Activated CD4-positive, alpha-beta T cell treated with anti-CD3 and anti-CD28 coated beads for 24 hours (primary cell): ENCODE data around the gene ENTPD2.
A peak's percentile ranks its signal among the peaks of the same experiment; 100 is the strongest.

Source experiments
- DNase-seq, 2 donors: peaks; one replicate each; pipeline ENCODE4 v3.0.0-alpha.2; 2020; ENCODE audit warnings: low read depth in 2 of 2

Gene ENTPD2

DNA sequence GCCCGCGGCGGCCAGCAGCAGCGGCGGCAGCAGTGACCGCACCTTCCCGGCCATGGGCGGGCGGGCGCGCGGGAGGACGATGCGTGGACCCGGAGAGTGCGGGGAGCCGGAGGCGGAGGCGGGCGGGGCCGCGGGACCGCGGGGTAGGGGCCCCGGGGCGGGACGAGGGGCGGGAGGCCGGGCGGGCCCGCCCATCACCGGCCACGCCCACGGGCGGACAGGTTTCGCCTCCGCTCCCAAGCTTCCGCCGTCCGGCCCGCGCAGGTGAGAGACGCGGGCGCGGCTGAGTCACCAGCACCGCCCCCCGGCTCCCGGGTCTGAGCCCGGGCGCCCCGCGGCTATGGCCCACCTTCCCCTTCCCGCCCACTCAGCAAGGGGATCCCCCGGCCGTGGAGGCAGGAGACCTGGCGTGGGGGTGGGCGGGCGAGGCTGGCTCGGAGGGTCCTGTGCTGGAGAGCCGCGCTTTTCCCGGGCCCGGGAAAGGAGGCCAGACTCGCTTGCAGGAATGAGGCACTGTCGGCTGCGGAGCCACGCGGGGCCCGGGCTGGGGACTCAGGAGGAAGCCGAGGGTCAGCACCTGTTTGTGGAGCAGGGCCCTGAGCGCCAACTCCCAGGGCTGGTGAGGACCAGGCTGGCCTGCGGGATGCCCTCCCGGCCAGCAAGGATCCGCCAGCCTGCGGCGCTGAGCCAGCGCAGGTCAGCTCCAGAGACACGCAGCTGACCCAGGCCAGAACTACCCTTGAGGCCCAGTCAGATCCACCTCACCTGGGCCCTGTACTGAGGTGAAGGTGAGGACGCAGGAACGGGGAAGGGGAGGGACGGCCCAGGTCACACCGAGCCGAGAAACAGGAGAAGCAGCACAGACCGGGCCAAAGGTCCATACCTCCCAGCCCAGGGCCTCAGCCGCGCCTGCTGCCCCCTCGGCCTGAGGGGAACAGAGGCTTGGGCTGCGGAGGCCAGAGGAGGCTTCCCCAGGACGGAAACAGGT lies at the start of gene ENTPD2:
ENTPD2 (minus strand) TSS at position 118 of the 988 bp plus-strand sequence; CDS start at position 54, 64 bp downstream.
- no peak for DNase-seq

DNA sequence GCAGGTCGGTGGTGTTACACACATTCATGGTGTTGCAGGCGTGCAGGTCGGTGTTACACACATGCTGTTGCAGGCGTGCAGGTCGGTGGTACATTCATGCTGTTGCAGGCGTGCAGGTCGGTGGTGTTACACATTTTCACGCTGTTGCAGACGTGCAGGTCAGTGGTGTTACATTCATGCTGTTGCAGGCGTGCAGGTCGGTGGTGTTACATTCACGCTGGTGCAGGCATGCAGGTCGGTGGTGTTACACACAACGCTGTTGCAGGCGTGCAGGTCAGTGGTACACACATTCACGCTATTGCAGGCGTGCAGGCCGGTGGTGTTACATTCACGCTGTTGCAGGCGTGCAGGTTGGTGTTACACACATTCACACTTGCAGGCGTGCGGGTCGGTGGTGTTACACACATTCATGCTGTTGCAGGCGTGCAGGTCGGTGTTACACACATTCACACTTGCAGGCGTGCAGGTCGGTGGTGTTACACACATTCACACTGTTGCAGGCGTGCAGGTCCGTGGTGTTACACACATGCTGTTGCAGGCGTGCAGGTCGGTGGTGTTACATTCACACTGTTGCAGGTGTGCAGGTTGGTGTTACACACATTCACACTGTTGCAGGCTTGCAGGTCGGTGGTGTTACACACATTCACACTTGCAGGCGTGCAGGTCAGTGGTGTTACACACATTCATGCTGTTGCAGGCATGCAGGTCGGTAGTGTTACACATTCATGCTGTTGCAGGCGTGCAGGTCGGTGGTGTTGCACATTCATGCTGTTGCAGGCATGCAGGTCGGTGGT lies 49.5 kb upstream of the ENTPD2 start:
- DNase-seq, result no peak

DNA sequence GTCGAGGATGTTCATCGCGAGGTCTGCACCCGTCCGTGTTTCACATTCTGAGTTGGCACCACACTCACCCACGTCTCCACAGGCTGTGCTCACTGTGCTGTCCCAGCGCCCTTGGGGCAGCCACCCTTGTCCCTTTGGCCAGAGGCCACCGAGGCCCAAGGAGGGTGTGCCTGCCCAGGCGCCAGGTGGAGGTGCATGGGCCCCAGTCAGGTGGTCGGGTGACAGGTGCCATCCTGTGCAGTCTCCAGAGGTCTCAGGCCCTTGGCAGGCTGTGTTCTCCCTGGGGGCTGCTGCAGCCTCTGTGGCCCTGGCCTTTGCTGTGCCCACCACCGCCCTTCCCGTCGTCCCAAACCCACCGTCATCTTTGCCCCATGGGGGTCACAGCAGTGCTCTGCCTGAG lies 45.4 kb upstream of the ENTPD2 start:
- DNase-seq, result no peak

DNA sequence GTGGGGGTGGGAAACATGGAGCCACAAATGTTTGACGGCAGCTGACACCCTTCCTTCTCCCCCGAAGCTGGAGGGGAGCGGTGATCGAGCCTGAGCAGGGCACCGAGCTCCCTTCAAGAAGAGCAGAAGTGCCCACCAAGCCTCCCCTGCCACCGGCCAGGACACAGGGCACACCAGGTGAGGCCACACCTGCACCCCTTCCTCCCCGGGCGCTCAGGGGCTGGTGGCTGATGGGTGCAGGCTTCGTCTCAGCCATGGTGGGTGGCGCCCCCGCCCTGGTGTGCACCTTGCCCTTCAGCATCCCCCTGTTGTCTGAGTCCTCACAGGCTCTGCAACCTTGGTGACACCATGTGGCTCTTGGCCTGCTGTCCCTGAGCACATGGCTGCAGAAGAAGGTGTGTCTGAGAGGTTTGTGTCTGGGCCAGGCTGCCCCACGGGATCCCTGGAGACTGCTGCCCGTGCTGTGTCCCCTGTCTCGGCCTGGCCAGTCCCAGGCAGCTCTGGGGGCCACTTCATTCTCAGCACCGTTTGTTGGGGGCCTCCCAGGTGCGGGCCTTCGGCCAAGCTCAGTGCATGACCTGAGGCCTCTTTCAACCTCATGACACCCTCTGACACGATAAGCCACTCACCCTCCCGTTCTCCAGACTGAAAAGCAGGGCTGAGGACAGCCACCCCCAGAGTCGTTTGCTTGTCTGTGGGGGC lies 44.1 kb upstream of the ENTPD2 start:
- no peak for DNase-seq

DNA sequence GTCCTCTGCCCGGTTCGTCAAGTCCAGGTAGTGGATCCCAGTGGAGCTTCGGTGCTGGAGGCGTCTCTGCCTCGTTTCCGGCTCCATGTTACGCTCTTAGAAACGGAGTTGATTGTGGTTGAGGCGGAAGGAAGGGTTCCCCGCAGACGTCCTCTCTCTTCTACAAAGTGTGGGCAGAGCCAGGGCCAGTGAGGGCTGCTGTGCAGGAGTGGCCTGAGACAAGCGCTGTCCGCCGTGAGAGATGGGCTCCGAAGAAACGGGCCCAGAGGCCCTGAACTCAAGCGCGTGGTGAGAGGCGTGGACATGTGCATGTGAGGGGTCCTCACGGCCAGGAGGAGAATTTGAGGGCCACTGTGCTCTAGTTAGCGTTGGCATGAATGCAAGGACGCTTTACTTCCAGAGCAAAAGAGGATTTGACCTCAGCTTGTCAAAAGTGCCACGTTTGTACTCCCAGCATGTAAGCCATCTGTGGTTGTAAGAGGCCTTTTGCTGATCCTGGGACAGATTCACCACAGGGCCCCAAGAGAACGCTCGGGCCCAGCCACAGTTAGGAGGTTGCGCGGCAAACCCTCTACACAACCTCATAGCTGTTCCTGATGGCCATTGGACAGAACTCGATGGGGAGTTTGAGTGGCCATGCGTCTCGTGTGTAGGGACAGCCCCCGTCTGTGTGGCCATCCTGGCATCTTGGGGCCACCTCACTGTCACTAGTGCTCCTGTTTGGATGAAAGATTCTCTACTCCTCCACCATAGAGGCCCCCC lies 43.1 kb upstream of the ENTPD2 start:
- no peak for DNase-seq

DNA sequence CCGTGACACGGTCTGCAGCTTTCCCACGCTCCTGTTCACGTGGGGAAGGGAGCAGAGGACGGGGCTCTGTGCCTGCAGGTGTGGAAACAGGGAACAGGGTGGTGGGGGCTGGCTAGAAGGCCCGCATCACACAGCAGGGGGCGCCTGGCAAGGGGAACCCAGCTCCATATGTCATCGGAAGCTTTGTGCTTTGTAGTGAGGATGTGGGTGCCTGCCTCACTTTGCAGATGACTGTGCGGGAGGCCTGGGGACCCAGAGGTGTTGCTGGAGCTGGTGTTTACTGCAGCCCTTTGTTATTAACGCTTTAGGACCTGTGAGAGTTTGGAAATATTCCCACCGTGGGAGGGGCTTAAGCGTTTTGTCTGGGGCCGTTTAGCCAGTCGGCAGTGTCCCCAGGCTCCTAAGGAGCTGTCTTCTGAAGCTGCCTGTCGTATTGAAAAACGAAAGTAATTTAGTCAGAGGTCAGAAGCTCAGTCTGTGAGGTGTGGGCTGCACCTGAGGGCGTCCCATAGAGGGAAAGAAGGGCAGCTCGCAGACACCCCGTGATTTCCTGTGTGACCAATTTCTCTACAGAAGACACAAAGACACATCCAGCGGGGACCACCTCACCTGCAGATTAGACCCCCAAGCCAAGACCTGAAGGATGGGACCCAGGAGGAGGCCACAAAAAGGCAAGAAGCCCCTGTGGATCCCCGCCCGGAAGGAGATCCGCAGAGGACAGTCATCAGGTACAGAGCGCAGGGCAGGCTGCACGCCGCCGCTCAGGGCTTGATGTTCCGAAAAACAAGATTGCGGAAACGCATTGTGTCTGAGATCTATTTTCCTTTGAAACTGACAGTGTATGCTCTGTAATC lies 42.0 kb upstream of the ENTPD2 start:
- peak; percentile 71 to 79 for DNase-seq

DNA sequence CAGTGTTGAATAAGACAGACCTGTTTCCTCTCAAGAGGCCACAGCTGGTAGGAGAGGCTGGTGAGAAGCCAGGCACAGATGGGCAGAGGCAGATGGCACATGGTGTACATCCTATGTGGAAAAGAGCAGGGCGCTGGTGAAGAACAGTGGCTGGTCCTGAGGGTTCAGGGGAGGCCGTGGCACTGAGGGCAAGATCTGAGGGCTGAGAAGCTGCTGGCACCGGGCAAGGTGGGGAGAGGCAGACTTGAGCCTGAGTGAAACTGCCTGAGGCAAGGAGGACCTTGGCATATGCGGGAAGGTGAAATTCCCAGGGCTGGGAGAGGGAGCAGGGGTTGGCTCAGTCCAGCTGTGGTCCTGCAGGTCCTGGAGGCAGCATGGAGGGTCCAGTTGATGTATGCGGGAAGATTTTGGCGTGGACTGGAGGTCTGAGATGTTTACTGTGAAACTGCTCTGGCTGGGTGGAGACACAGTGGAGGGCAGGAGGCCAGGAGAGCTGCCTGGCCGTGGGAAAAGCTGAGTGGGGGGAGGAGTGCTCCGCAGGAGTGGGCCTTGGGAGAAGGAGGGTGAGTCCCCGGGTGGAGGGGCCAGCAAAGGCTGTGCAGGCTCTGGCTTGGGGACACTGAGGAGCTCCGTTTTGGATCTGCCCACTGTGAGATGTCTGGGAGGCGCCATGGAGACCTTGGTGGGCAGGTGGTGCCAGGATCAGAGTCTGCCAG lies 35.5 kb upstream of the ENTPD2 start:
- DNase-seq, result no peak

DNA sequence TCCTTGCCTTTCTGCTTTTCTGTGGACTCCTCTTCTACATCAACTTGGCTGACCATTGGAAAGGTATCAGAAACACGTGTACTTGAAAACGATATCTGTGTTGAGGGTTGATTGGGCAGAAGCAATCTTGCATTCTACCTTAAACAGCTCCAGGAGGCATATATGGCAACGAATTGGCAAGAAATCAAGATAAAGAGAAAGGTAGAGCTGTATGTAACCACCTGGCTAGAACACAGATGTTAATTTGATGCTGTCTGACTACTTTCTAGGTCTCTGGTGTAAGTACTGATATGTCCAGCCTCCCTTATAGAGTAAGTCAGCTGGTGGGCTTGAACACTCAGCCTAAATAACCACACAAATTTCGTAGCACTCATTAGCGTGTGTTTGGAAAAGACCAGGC lies 34.3 kb upstream of the ENTPD2 start:
- DNase-seq, result no peak

DNA sequence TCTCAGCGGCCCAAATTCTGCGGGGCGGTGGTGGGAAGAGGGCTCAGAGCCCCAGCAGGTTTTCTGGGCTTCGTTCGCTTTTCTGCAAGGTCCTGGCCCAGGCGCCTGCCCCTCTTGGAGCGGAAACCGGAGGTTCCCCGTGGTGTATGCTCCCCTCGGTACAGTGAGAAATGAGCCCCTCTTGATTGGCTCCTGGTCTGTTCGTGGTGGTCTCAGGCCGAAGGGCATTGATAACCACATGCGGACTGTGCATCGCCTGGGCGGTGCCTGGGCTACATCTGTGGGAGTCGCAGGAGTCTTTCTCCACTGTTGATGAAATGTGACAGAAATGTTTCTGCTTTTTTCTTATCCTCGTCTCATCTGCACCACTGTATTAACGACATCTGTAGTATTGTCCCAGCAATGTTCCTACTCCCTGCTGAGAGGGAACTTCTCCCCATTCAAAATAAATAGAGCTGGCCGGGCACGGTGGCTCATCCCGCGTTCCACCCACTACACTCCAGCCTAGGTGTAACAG lies 33.6 kb upstream of the ENTPD2 start:
- no peak for DNase-seq

DNA sequence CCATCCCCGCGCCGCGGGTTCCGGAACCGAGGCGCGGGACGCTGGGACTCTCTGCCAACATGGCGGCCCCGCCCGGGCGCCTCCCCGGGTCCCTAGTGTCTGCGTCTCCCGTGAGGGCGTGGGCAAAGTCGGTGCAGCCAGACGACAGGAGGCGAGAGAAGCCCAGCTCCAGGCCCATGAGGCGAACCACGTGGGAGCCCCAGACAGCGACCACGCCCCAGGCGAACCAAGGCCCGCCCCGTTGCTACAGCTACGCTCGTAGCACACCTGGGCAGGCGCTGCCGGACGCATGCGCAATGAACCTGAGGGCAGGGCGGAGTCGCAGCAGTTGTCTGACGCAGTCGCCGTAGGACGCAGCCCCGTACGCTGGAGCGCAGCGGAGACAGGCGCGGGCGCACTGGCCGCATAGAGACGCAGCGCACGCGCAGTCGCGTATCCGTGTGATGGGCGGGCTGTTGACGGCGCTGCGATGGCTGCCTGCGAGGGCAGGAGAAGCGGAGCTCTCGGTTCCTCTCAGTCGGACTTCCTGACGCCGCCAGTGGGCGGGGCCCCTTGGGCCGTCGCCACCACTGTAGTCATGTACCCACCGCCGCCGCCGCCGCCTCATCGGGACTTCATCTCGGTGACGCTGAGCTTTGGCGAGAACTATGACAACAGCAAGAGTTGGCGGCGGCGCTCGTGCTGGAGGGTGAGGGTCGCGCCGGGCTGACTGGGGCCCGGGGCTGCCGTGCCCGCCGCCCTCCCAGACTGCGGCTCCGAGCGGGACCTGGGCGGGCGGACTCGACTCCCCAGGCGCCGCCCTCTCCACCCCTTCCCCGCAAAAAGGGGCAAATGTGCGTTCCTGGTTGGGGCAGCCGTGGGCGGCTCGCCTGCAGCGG lies 32.9 kb upstream of the ENTPD2 start, which contains the start of gene MAN1B1:
MAN1B1 (plus strand) TSS at position 455 of the 878 bp plus-strand sequence; CDS start at position 470, 15 bp downstream.
- peak; percentile 99 for DNase-seq

DNA sequence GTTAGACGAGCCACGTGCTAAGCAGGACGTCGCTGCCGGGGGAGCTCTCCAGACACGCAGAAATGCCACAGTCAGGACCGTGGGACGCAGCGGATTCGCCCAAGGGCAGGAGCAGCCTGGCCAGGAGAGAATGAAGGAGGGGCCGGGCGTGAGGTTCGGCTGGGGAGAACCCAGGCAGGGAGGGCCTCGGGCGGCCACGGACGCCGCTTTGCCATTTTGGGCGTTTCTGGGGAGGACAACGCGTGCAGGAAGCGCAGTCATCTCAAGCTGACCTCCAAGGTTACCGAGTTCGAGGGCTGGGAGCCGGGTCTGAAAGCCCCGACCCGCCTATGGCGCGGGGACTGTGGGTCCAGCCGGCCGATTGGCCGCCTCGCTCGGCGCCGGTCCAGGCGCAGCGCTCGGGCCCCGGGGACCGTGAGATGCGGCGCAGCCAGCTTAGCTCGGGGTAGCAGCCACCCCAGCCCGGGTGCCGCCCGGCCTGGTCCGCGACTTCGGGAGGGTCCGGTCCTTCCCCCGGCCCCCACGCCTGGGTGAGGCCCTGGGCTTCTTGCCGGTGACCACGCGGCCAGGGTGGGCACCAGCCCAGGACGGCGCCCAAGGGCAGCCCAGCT lies 32.2 kb upstream of the ENTPD2 start:
- DNase-seq, result peak in 1 of 2 donors; percentile 11

DNA sequence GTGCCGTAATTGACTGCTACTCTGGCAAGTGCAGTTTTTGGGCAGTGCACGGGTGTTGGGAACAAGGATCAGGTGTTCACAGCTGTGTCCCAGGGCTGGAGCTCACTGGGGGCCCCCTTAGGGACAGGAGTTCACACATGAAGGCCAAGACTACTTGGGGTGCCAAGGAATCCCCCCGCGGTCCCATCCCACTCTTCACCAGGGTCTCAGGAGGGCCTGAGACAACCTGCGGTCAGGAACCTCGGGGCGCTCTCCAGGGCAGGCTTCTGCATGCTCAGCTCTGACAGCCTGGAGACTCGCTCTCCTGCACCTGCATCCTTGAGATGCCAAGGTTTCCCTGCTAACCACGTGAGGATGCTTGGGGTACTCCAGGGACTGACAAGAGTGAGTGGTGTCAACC lies 30.7 kb upstream of the ENTPD2 start:
- no peak for DNase-seq

DNA sequence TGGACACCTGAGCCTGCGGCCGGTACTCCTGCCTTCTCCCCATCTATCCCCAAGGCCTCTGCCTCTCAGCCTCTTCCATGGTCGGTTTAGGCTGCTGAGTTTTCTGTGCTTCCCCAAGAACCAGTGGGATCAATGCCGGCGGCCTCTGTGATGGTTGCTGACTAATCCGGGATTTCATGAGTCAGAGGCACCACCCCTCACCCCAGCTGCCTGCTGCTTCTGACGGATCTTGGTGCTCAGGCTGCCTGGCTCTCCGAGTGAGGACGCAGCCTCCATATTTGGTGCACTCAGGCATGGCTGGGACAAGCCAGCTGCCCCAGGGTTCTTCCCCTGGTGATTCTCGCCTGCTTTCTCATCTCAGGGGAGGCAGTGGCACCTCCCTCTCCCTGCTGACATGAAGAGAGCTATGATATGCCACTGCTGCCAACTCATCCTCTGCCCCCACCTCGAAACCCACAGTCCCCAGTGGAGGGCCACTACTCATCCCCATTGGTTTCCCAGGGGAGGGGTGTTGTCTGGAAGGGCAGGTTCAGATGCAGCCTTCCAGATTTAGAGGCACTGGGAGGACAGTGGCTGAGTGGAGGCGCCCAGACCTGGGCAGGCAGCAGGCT lies 29.6 kb upstream of the ENTPD2 start:
- no peak for DNase-seq

DNA sequence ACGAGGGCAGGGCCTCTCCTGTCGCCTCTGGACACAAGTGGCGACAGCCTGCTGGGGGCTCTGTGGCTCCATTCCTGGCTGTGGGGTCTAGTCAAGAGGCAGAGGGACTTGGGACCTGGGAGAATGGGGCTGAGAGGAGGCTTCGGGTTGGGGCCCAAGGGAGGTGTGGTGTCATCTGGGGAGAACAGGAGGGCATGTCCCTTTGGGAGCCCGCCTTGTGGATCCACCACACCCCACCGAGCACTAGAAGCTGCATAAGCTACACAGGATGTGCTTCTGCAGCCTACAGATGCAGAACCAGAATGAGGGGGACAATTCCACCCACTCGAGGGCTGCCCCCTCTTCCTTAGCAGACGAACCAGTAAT lies 29.0 kb upstream of the ENTPD2 start:
- DNase-seq, result no peak

DNA sequence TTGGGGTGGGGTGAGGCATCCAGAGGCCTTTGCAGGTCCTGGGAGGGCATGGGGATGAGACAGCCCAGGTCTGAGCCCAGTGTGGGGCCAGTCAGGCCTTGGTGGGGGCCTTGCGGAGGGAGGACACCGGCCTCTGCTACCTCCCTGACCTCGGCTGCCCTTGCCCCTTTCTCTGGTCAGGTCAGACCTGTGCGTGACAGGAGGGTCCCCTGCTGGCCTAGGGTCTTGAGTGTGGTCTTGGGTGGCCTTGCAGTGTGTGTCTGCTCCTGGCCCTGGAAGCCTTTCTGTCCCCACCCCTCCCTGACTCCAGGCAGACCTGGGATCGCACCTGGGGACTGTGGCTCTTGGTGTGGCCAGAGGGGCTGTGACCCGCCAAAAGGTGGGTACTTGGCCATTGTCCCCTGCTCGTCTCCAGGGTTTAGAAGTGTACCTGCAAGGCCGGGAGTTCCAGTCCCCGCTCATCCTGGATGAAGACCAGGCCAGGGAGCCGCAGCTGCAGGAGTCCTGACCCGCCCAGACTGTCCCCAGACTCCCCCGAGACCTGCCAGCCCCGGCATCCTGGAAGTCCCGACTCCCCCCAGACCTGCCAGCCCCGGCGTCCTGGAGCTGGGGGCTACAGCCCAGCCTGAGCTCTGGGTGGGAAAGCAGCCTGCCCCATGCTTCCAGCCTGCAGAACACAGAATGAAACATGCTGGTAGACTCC lies 28.5 kb upstream of the ENTPD2 start:
- DNase-seq, result no peak

DNA sequence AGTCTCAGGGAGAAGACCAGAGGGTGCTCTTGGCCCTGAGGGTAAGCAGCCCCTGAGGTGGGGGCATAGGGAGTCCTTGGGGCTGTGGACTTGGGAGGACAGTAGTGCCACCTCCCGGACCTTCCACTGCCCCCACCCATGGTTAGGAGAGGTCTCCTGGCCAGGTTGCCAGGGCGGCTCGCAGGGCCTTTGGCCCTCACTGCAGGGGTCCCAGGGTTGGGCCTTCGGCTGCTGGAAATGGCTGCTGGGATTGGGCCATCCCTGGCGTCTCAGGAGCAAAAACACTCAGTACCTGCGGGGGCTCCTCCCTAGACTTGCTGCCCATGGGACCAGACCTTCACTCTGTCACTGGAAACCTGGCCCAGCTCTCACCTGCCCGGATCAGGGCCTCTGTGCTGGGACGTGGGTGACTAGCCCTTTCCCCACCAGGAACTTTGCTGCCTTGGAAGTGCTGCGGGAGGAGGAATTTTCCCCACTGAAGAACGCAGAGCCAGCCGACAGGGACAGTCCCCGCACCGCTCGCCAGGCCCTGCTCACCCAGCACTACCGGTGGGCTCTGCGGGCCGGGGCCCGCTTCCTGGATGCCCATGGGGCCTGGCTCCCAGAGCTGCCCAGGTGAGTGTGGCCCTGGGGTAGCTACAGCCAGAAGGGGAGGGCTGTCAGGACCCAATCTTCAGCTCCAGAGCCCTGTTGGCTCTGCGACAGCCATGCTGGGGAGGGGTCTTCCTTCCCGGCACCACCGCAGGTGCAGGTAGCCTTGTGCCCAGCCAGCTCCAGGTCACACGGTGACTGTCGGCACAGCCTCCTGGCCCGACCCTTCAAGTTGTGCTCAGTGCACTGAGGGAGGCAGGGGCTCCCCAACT lies 26.6 kb upstream of the ENTPD2 start:
- DNase-seq, result no peak
